A549 treated with Hydrocortisone at 1 μM for 4 hours (cell line): ENCODE measurements around the gene MAPKAPK3. TPM values are rescaled to one million over a fixed set of nuclear protein-coding genes. Genes with fewer than 3 reads are reported as not detected.

Experiments used
- total RNA-seq: library from RNA; stranded (reverse); fragments of 200-300 nt; extraction: Qiagen RNA extraction; gene quantifications from 5 replicates; pipeline ENCODE4 v1.2.3, GENCODE V29; 2022

The MAPKAPK3 gene
- total RNA-seq = 26.5 to 28.1 TPM (median 26.9 TPM) in 5 replicates

GRCh38 chr3:50617096-50617791 is at the start of gene MAPKAPK3:
TSS of gene MAPKAPK3 (plus strand) at chr3:50617151. CDS start at chr3:50617566, 415 bp downstream.

GRCh38 chr3:50567386-50568167 is 49.4 kb upstream of the MAPKAPK3 start, which contains the start of gene C3orf18:
TSS of gene C3orf18 (minus strand) at chr3:50567747. CDS start at chr3:50565699, 2,048 bp downstream.

GRCh38 chr3:50568947-50569749 is 47.8 kb upstream of the MAPKAPK3 start, which contains the start of gene HEMK1:
TSS of gene HEMK1 (plus strand) at chr3:50569522. CDS start at chr3:50571105, 1,583 bp downstream.

GRCh38 chr3:50611464-50612233 is 5.3 kb upstream of the MAPKAPK3 start, which contains the start of gene CISH:
TSS of gene CISH (minus strand) at chr3:50611774. CDS start at chr3:50611650, 124 bp downstream.

GRCh38 chr3:50674349-50675178 is 57.6 kb downstream of the MAPKAPK3 start, which contains the start of gene DOCK3:
TSS of gene DOCK3 (plus strand) at chr3:50674927. CDS start at chr3:50675264, 337 bp downstream.

Other genes starting within 250 kb of the MAPKAPK3 start
- gene CACNA2D2, start 113.5 kb upstream of the MAPKAPK3 start, total RNA-seq = 0.48 to 0.61 TPM (median 0.59 TPM) in 5 replicates
- 2.0 to 2.6 TPM (median 2.3 TPM) in 5 replicates for gene C3orf18, start 49.4 kb upstream of the MAPKAPK3 start, total RNA-seq
- 4.9 to 7.0 TPM (median 6.2 TPM) in 5 replicates for gene HEMK1, start 47.6 kb upstream of the MAPKAPK3 start, total RNA-seq
- gene CISH, start 5.4 kb upstream of the MAPKAPK3 start, total RNA-seq = 0.52 to 0.74 TPM (median 0.66 TPM) in 5 replicates
- 0.29 to 0.38 TPM (median 0.35 TPM) in 5 replicates for gene DOCK3, start 57.8 kb downstream of the MAPKAPK3 start, total RNA-seq